Ovary (tissue), 9 donors: ENCODE data around the gene REV3L. TPM values are rescaled to one million over a fixed set of nuclear protein-coding genes. Genes with fewer than 3 reads are reported as not detected.

Experiments
- DNase-seq, 5 donors: peaks; one replicate each; pipeline ENCODE4 v3.0.0-alpha.2; 2019 to 2020
- H3K27ac ChIP-seq, 2 donors: fragments of 200-600 bp; one replicate each; pipeline versions ENCODE4 v1.5.1 to v1.8.0; 2019 to 2022
- H3K27me3 ChIP-seq: fragments of 200-600 bp; one replicate; pipeline ENCODE4 v1.8.0; 2022
- H3K36me3 ChIP-seq: fragments of 200-600 bp; sonication (generic); one replicate; pipeline ENCODE4 v1.5.1; 2019
- H3K4me1 ChIP-seq: one replicate; pipeline ENCODE4 v1.8.1; 2013; ENCODE audit warnings: mild to moderate bottlenecking, moderate library complexity; ENCODE audit not compliant: insufficient read depth
- H3K4me3 ChIP-seq: fragments of 200-600 bp; sonication (generic); one replicate; pipeline ENCODE4 v1.5.1; 2017
- H3K9me3 ChIP-seq, 2 donors: fragments of 200-600 bp in 1 of 2; sonication (generic) in 1 of 2; one replicate each; pipeline versions ENCODE4 v1.5.1 to v1.8.1; 2013 to 2019; ENCODE audit warnings: mild to moderate bottlenecking in 1 of 2, moderate library complexity in 1 of 2
- EP300 ChIP-seq: sonication (generic); formaldehyde crosslinking; IDR thresholded peaks from one replicate; pipeline ENCODE4 v1.6.1; 2017; ENCODE audit warnings: antibody characterized with exemption
- POLR2A ChIP-seq: fragments of 450-650 bp; IDR thresholded peaks from one replicate; pipeline ENCODE4 v1.6.1; 2017; ENCODE audit warnings: antibody characterized with exemption, mild to moderate bottlenecking, moderate library complexity
- WGBS, 3 donors: extraction: QIAGEN DNeasy Blood & Tissue Kit in 1 of 3; methylation state at CpG; one replicate each; pipeline versions ENCODE4 v1.1.5 to v1.1.7; 2013 to 2017; 5-methylcytosine and 5-hydroxymethylcytosine counted together
- intact Hi-C, 4 donors: fragments of 100-400 bp; cut with DNase I; formaldehyde crosslinking; loops; one replicate each; pipeline versions ENCODE4 v1.11.0 to v1.15.1; 2022 to 2023
- polyA plus RNA-seq, 2 donors: library from polyadenylated mRNA; stranded (reverse); fragments of 200-250 nt in 1 of 2; fragments of 350-450 nt in 1 of 2; fragmentation: Illumina TruSeq in 1 of 2; extraction: RNeasy Lipid Tissue Mini Kit (QIAGEN cat#74804) in 1 of 2; gene quantifications; one replicate each; pipeline ENCODE4 v1.2.3, GENCODE V29; 2013 to 2014
- total RNA-seq, 7 donors: library from RNA; depleted of rRNA in 2 of 7; stranded (reverse); fragments of >200 nt in 2 of 7; fragmentation: NEBNext Ultra II Directional in 3 of 7; extraction: Animal tissue kit (Norgen Biotek cat#: 25700) in 3 of 7; gene quantifications; one replicate each; pipeline versions ENCODE4 v1.1.0 to v1.2.4, GENCODE V29; 2016 to 2023
- TF ChIP-seq, protein P1 (sequence below), 3 donors: fragments of 450-650 bp in 2 of 3; fragments of 200-600 bp in 1 of 3; IDR thresholded peaks; one replicate each; pipeline versions ENCODE4 v1.5.1 to v1.8.0; 2016 to 2022; ENCODE audit warnings: antibody characterized with exemption in 3 of 3, mild to moderate bottlenecking in 1 of 3
- donor health status: DM: no; HTN: no; CAD: no; lungs with moderate emphysema.
- donor health status: DM: no; HTN: no; CAD: no.
- donor health status: Bipolar disorder and iron deficiency.
- donor health status: DM: yes; HTN: yes; CAD: no.
- donor health status: DM: no; HTN: no; CAD: no.
- donor health status: DM: yes; HTN: yes; CAD: no.

The REV3L gene
- total and polyA plus RNA-seq, 9 donors, result 8.5 to 55.2 (median 31.0) TPM

DNA sequence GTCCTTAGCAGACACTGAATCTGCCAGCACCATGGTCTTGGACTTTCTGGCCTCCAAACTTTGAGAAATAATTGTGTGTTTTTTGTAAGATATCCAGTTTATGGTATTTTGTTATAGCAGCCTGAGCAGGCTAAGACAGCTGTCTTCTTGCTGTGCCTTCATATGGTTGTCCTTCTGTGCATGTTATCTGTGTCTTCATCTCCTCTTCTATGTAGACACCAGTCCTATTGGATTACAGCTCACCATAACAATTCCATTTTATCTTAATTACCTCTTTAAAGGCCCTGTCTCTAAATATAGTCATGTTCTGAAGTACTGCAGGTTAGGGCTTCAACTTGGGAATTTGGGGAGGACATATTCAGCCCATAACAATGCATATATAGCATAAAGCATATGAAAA is 44.3 kb upstream of the REV3L start:
- Histone ChIP-seq H3K27ac (no peak overlapping the region), H3K4me3 (no peak overlapping the region), H3K27me3 (no peaks in the 10 kb centered on the region), H3K4me1 (peaks cover 3% of the 10 kb centered on the region), H3K36me3 (no peaks in the 10 kb centered on the region), H3K9me3 (no peaks in the 10 kb centered on the region)
- DNase-seq, result no peak
- TF ChIP-seq EP300 (no peak), POLR2A (no peak)
- TF ChIP-seq, protein P1, sequence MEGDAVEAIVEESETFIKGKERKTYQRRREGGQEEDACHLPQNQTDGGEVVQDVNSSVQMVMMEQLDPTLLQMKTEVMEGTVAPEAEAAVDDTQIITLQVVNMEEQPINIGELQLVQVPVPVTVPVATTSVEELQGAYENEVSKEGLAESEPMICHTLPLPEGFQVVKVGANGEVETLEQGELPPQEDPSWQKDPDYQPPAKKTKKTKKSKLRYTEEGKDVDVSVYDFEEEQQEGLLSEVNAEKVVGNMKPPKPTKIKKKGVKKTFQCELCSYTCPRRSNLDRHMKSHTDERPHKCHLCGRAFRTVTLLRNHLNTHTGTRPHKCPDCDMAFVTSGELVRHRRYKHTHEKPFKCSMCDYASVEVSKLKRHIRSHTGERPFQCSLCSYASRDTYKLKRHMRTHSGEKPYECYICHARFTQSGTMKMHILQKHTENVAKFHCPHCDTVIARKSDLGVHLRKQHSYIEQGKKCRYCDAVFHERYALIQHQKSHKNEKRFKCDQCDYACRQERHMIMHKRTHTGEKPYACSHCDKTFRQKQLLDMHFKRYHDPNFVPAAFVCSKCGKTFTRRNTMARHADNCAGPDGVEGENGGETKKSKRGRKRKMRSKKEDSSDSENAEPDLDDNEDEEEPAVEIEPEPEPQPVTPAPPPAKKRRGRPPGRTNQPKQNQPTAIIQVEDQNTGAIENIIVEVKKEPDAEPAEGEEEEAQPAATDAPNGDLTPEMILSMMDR (IDR thresholded peaks at IDR 0.05), result no peak
- intact Hi-C loops, result no loop called here

DNA sequence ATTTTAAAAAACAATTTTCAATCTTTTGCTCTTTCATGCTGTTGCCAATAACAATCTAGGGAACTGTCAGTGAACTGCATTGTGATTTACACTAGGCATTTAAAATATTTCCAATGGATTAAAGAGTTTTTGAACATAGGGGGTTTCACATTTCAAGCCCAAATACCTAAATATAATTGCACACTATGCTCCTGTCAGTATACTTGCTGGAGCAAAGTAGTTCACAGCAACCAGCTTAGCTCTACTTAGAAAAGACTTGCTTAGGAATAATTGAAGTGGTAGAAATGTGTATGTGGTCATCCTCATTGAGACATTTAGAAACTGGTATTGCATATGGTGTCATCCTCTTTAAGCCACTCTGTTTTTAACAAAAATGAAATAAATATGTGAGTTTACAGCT is 41.7 kb upstream of the REV3L start:
- TF ChIP-seq, protein P1 (IDR thresholded peaks at IDR 0.05), result no peak
- TF ChIP-seq POLR2A (no peak), EP300 (no peak)
- Histone ChIP-seq H3K27ac (peak overlapping the region in 1 of 2 donors; percentile 23), H3K27me3 (no peaks in the 10 kb centered on the region), H3K36me3 (no peaks in the 10 kb centered on the region), H3K4me1 (peaks cover 3% of the 10 kb centered on the region), H3K9me3 (no peaks in the 10 kb centered on the region), H3K4me3 (no peak overlapping the region)
- DNase-seq, result no peak
- intact Hi-C loops, result no loop called here

DNA sequence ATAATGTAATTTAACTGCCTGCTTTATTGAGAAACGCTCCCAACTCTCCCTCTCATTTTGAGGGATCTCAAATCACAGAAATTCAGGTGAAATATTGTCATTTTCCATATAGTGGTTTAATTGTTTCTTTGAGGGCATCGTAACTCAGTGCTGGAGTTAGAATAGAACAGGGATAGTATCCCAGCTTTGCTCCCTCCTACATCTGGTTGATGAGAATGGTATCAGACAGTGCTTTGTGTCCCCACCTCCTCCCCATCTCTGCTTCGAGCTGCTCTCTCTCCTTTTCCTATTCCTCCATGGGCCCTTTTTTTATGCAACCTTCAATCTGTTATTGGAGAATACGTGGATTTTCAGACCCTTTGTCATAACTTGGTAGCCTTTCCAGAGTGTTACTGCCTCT is 41.2 kb upstream of the REV3L start:
- TF ChIP-seq POLR2A, result no peak
- TF ChIP-seq, protein P1 (IDR thresholded peaks at IDR 0.05), result no peak
- TF ChIP-seq EP300, result no peak
- peaks cover 3% of the 10 kb centered on the region for H3K4me1 ChIP-seq
- H3K27ac ChIP-seq, result peak overlapping the region in 1 of 2 donors; percentile 1
- H3K27me3 ChIP-seq, result no peaks in the 10 kb centered on the region
- no peak overlapping the region for H3K4me3 ChIP-seq
- DNase-seq, result no peak
- intact Hi-C loops, result no loop called here
- no peaks in the 10 kb centered on the region for H3K36me3 ChIP-seq
- no peaks in the 10 kb centered on the region for H3K9me3 ChIP-seq
- 37 to 47% (median 43%) methylated on average over 4 of the region's 4 CpGs for WGBS, 3 donors

DNA sequence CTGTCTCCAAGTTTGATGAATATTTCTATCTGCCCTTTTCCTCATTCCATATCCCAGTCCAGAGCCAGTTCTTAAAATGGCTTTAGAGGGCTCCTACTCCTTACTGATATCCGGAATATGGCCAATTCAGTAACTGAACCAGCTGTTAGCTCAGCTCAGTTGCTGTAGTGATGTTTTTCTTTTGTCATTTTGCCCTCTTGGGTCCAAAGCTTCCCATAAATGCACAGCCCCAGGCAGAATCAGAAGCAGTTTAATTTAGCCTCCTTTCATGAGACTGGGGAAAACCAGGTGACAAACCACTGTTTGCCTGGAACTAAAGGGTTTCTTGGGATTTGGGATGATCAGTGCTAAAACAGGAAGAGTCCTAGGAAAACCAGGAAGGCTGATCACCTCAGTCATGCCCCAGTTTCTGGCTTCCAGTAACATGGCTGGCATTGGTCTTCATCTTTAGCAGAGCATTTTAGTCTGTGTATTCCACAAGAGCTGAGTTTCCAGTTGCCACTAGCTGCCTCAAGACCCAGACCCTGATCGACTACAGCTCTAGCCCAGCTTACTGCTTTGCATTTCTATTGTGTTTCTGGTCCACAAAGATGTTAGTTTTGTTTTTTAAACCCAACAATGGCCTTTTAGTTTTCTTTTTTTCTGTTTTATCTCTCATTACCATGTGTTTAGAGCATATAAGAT is 40.6 kb upstream of the REV3L start:
- Histone ChIP-seq H3K4me3 (no peak overlapping the region), H3K9me3 (no peaks in the 10 kb centered on the region), H3K27ac (peak overlapping the region in 1 of 2 donors; percentile 1), H3K4me1 (peaks cover 3% of the 10 kb centered on the region), H3K27me3 (no peaks in the 10 kb centered on the region), H3K36me3 (no peaks in the 10 kb centered on the region)
- 55 to 73% (median 64%) methylated on average over 2 of the region's 2 CpGs for WGBS, 3 donors
- TF ChIP-seq EP300 (no peak), POLR2A (no peak)
- TF ChIP-seq, protein P1 (IDR thresholded peaks at IDR 0.05), result no peak
- intact Hi-C loops, result no loop called here
- no peak for DNase-seq
